ENCODE results near the gene MRS2.
"Not testable (repeated sequence)": the region's sequence is repeated elsewhere in the genome, so short reads cannot be mapped to it uniquely, and the experiment has no call there.

MRS2 gene

DNA sequence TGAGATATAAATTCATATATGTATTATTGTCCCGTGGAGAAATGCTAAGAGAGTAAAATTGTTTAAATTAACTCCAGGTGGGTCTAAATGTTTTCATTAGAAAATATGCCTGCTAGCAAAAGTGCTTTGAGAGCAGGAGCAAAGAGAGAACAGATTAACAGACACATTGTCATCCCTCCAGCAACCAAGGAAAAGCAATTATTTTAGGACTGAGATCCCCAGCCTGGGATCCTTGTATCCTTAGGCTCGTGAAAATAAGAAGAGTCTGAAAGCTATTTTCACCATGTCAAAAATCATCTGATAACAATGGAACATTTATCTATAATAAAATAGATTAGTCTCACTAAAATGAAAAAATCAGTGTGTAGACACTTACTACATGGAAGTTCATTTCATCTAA lies 11.5 kb upstream of the MRS2 start:
- DNase-seq: no peak

DNA sequence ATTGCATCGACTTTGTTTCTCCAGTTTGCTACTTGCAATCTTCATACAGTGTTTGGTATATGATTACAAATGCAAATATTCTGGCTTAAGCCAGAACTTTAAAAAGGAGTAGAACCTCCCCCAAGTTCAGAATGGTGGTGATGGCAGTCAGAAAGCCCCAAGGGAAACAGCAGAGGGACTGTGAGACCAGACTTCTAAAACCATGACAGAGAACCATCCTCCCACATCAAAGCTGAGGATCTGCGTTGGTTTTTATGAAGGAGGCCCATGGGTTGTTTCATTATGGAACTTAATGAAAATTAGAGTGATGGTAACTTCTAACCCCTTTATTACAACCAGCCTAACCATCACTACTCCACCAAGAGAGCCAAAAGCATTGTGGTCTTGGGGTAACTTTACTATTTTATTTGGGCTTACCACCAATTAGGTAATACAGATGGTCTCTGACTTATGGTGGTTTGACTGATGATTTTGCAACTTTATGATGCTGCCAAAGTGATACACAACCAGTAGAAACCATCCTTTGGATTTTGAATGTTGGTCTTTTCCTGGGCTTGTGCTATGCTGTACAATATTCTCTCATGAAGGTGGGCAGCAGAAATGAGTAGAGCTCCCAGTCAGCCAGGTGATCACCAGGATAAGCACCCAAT lies 10.9 kb upstream of the MRS2 start:
- no peak for DNase-seq

DNA sequence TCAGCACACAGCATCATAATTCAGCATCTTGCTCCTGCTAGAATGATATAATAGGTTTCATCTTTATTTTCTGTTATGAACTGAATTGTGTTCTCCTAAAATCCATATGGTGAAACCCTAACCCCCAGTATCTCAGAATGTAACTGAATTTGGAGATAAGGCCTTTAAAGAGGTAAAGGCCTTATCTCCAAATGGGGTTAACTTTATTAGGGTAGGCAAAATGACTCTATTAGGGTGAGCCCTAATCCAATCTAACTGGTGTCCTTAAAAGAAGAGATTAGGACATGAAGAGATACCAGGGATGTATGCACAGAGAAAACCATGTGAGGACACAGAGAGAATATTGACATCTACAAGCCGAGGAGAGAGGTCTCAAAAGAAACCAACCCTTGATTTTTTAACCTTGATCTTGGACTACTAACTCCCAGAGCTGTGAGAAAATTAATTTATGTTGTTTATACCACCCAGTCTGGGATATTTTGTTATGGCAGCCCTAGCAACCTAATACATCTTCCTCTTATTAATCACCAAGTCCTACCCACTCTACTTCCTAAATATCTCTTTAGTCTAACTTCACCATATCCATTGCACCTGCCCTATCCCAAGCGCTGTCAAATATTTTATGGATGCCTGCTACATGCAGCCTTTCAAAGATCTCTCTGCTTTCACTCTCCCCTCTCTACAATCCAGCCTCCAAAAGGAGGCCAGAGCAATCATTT lies 8.5 kb upstream of the MRS2 start:
- DNase-seq: no peak

DNA sequence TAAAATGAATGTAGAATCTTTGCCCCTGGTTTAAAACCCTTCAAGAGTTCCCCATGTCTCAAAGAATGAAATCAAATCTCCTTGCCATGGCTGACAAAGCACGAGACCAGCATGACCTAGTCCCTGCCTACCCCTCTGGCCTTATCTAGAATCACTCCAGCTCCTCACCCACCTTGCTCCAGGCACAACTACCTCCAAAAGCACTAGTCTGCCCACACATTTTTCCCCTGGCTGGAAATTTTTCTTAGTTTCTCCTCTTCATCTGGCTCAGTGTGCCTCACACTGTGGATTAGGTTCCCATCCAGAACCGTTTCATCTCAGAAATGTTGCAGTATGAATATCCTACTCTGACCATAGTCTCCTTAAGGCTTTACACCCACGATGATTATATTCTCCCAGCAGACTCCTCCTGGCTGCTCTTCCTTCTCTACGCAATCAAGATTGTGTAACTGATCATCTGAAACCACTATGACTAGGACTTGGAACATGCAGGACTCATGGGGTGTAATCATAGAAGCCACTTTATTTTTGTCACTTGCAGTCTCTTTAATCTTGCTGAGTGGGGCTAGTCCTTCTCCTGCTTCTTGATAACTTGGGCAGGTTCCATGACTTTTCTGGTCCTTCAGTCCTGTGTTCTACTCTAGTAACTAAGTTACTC lies 7.8 kb upstream of the MRS2 start:
- DNase-seq: no peak

DNA sequence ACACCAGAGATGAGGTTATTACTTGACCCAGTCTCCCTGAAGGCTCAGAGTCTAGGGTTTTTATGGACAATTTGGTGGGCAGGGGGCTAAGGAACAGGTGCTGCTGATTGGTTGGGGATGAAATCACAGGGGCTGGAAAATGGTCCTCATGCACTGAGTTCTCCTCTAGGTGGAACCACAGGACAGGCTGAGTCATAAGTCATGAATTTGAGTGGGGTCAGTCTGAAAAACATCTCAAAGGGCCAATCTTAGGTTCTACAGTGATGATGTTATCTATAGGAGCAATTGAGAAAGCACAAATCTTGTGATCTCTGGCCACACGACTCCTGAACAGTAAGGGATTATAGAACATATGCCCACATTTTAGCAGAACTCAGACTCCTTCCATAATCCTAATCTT lies 5.9 kb upstream of the MRS2 start:
- no peak for DNase-seq

DNA sequence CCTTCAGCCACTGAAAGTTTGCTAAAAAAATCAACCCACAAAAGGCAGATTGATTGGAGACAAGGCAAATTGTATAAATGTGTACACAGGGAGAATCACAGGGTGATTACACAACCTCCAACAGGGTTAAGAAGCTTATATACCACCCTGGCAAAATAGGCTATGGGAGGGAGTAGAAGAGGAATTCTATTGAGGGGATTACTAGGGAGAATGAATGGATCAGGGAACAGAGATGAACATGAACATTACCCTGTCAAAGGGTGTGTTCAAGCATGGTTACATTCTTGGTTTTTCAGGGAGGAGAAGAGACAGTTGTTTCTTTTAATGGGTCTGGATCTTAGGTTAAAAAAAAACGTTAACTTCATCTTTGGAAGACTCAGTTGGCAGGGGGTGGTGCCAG lies 5.1 kb upstream of the MRS2 start:
- DNase-seq: no peak

DNA sequence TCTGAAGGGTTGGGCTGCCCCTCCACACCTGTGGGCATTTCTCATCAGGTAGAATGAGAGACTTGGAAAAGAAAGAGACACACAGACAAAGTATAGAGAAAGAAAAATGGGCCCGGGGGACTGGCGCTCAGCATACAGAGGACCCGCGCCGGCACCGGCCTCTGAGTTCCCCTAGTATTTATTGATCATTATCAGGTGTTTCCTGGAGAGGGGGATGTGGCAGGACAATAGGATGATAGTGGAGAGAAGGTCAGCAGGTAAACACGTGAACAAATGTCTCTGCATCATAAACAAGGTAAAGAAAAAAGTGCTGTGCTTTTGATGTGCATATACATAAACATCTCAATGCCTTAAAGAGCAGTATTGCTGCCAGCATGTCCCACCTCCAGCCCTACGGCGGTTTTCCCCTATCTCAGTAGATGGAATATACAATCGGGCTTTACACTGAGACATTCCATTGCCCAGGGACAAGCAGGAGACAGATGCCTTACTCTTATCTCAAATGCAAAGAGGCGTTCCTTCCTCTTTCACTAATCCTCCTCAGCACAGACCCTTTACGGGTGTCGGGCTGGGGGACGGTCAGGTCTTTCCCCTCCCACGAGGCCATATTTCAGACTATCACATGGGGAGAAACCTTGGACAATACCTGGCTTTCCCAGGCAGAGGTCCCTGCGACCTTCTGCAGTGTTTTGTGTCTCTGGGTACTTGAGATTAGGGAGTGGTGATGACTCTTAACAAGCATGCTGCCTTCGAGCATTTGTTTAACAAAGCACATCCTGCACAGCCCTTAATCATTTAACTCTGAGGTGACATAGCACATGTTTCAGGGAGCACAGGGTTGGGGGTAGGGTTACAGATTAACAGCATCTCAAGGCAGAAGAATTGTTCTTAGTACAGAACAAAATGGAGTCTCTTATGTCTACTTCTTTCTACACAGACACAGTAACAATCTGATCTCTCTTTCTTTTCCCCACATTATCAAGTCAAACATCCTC lies 2.4 kb upstream of the MRS2 start:
- DNase-seq: not testable (repeated sequence)

DNA sequence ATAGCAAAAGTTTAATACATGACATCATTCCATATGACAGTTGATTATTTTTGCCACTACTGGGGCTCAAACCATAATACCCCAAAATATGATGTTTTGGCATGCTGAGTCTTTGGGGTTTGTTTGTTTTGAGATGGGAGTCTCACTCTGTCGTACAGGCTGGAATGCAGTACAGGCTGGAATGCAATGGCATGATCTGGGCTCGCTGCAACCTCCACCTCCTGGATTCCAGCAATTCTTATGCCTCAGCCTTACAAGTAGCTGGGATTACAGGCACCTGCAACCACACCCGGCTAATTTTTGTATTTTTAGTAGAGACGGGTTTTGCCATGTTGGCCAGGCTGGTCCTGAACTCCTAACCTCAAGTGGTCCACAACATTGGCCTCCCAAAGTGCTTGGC lies 1.3 kb upstream of the MRS2 start:
- DNase-seq: no peak

DNA sequence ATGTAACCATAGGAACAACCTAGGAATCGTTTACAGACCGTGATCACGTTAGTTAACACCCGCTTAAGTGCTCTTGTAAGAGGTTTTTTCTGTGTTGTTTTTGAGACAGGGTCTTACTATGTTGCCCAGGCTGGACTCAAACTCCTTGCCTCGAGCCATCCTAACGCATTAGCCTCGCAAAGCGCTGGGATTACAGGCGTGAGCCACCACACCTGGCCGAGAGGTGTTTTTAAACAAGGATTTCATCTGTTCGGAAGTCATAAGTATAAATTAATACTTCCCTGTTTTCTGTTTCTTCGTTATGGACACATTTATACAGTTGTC lies 727 bp downstream of the MRS2 start:
- DNase-seq: no peak

DNA sequence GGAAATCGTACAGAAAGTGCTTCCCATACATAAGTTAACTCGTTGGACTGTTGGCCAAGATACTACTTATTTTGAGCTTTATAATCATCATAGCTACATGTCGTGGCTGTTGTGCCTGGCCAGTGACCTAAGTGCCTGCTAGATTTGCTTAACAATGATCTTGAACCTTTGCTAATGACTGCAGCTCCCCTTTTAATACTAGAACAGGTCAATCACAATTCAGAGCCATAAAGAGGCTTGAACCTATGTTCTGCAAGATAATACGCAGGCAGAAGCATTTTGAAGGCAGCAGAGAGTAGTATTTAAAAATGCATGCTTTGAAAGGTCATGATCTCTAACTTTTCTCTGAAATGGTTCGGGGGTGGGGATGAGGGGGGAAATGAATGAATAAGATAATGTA lies 2.5 kb downstream of the MRS2 start:
- no peak for DNase-seq

DNA sequence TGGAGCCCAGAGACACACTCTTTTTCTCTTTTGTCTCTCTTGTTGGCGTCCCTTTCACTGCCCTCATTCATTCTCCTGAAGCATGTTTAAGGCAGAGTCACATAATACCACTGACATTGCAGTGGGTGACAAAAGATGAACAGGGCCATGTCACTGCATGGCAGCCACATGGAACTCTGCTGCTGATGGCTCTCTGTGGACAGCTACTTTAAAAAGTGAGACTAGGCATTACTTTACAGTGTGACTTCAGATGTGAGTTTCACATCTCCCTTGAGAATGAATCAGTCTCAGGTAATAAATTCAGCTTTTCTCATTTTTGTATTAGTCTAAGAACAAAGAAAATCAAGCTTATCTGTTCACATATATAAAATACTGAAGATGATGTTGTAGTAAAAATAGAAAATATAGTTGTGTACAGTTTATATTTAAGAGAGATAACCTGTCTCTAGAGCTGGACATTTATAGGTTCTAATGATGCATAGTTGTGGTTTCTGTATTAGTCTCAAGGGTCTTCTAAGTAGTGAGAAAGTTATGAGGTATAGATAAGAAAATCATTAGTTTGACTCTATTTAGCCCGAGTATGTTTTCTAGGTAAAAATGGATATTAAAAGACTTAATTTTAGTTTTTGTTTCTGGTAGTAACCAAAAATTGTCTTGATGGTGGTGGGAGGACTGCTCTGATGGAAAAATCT lies 6.1 kb downstream of the MRS2 start:
- no peak for DNase-seq

DNA sequence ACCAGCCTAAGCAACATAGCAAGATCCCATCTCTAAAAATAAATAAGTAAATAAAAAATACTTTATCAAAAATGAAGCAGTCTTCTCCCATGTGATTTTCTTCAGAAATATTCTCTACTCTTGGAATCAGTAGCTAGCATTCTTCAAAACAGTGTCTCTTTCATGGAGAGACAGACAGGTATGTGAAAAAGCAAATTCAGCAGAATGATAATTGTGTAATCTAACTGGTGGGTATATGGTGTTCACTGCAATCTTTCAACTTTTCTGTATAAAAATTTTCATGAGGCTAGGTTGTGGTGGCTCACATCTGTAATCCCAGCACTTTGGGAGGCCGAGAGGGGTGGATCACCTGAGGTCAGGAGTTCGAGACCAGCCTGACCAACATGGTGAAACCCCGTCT lies 7.9 kb downstream of the MRS2 start:
- DNase-seq: no peak

DNA sequence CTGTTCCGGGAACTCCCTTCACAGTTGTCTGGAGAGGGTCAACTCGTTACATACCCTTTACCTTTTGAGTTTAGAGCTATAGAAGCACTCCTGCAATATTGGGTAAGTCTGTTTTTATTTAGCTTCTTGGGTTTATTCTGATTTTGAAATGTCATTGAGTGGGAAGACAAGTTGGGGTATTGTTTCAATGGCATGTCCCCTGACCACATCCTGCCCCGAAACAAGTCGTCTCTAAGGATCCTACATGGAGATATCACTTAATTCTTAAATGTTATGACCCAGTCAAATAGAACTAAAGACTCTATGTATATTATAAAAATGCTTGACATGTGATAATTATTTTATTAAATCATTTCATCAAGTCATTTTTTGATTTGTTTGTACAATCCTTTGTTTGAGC lies 9.6 kb downstream of the MRS2 start:
- DNase-seq: no peak

DNA sequence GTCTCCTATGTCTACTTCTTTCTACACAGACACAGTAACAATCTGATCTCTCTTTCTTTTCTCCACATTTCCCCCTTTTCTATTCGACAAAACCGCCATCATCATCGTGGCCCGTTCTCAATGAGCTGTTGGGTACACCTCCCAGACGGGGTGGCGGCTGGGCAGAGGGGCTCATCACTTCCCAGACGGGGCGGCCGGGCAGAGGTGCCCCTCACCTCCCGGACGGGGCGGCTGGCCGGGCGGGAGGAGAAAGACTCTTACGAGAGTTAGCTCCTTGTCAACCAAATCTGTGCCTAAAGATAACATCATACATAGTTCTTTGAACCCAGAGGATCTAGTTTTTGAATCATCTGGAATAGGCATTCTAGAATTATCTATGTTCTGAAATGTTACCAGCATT lies 11.8 kb downstream of the MRS2 start:
- DNase-seq: not testable (repeated sequence)

DNA sequence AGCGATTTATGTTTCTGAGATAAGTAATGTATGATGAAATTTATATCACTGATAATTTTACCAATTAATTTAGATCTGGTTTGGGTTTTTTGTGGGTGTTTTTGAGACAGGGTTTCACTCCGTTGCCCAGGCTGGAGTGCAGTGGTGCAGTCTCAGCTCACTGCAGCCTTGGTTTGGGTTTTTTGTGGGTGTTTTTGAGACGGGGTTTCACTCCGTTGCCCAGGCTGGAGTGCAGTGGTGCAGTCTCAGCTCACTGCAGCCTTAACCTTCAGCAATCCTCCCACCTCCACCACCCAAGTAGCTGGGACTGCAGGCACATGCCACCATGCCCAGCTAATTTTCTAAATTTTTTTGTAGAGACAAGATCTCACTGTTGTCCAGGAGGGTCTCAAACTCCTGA lies 13.0 kb downstream of the MRS2 start:
- no peak for DNase-seq

DNA sequence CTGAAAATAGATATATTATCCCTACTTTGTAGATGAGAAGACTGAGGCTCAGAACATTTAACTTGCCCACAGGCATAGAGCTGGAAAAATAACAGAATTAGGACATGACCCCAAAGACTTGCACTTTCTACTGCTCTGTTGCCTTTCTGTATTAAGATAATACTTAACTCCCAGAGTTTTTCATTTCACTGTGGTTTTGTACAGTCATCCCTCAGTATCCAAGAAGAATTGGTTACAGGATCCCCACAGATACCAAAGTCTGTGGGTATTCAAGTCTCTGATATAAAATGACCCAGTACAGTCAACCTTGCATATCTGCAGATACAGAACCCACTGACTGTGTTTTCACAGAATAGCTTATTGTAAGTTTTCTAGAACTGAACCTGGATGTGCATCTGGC lies 16.8 kb downstream of the MRS2 start:
- DNase-seq: no peak

DNA sequence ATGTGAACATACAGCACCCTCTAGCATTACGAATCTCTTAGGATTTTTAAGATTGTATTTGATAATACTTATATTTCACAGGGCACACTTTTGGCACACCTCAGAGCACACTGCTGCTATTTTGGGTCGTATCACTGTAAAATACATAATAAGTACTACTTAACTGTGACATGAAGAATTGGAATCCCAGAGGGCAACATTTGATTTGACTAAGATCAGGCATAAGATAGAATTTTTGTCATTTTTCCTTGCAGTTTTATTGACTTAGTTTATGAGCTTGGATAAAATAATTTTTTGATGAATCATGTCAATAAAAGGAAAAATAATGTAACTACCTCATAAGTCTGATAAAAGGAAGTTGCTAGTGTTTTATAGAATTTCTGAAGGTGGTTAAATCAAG lies 22.4 kb downstream of the MRS2 start:
- DNase-seq: no peak

DNA sequence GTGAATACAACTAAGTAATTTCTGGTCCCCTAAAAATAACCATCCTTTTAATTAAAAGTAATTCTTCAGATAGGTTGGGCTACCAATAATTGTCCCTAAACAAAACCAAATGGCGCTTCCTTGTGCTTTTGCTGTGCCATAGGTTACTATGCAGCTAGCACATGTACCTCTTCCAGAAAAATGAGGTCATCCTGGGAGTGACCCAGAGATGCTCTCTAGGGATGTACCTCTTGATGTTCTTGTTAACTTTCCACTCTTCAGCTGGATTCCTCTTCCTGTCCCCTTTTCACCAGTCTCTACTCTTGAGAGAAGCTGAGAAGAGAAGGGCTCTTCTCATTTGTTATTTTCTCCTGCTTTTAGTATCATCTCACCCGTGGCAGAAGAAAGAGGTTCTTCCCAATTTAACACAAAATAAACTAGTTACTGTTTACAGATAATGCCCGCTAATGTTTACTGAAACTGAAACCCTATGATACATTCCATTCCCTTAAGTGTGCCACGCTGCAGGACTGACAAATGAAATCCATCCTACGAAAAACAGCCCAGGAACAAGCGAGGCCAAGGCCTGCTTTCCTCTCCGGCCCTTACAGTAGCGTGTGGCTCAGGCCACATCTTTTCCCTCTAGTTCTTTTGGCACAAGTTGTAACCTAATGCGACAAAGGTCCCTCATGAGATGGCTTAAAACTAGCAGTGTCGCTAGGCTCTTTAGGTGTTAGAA lies 24.2 kb downstream of the MRS2 start:
- no peak for DNase-seq

DNA sequence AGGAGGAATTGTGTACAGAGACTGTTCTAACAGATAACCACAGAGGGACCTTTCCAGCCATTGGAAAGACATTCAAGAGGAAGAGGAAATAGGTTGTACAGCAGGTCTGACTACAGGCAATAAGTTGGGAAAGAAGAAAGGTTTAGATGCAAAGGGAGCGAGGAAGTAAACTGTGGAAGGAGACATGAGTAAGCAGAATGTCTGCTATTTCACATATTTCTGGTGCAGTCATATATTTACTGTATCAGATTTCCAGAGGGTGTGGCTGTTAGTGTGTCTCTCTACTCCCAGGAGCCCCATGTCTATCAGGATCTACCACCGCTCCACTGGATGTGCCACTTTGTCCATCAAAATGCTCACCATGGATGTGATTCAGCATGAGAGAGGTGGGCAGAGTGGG lies 25.9 kb downstream of the MRS2 start:
- no peak for DNase-seq

DNA sequence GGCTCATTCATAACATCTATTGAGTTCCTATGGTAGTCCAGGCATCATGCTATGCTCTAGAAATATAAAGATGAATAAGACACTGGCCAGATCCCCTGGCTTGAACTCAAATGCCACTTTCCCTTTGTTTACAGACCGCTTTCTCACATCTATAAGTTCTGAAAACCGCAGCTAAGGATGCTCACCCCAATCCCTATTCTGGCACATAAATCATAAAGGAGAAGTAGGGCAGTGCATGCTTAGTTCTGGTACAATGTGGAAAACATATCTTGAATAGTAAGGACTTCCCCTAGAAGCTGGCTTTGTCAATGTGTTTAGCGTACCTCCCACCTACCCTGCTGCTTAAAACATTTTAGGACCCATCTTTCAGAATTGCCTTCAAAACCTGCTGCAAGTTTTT lies 26.4 kb downstream of the MRS2 start:
- DNase-seq: no peak

DNA sequence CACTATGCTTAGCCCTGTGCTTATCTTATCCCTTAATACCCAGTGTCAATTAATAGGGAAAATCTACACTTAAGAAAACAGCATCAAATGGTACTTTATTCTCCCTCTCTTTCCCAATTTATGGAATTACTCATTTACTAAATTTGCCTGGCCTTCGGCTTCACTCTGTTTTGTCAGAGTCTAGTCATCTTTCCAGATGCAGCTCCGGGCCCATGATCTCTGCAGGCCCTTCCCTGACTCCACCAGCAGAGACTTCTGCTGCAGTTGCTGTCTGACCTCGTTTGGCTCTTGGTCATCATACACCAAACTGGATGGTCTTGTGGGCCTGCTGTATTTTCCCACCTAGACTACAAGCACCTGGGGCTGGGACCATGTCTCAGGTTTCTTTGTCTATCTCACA lies 27.4 kb downstream of the MRS2 start:
- no peak for DNase-seq

DNA sequence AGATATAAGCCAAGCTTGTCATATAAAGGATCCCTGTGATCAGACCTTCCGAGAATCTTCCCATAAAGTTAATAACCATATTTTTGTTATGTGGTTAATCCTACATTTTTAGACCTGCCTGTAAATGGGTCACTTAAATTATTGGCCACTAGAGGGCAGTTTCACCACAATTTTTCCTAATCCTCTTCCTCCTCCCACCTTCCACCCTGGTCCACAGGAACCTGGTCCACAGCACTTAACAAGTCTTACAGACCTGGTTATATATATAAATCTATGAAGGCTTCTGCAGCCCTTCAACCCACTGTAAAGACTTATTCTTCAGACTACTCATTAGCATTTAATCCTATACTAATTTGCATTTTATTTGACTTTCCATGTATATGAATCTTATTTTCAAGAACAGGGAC lies 28.3 kb downstream of the MRS2 start:
- peak; percentile 48 for DNase-seq

Measured in COR-L47 (cell line).